Sigmoid colon (tissue), 4 donors: ENCODE results near the gene ZNF226.

Experiments used
- CTCF ChIP-seq, 4 experiments: fragments of 450-650 bp in 3 of 4; fragments of 200-600 bp in 1 of 4; IDR thresholded peaks; one replicate each; pipeline ENCODE4 v1.5.1; 2016 to 2019; ENCODE audit warnings: antibody characterized with exemption in 4 of 4, mild to moderate bottlenecking in 3 of 4, moderate library complexity in 2 of 4
- POLR2A ChIP-seq, 2 donors: fragments of 450-650 bp; IDR thresholded peaks; one replicate each; pipeline ENCODE4 v1.6.1; 2016; ENCODE audit warnings: antibody characterized with exemption in 2 of 2, mild to moderate bottlenecking in 2 of 2, moderate library complexity in 2 of 2
- POLR2AphosphoS5 ChIP-seq, 4 donors: sonication (generic); formaldehyde crosslinking; IDR thresholded peaks; one replicate each; pipeline ENCODE4 v1.6.1; 2017; ENCODE audit warnings: antibody characterized with exemption in 4 of 4

- no peak for TF ChIP-seq POLR2A (IDR thresholded peaks at IDR 0.05)
- no peak for TF ChIP-seq CTCF (IDR thresholded peaks at IDR 0.05)
- TF ChIP-seq POLR2AphosphoS5 (IDR thresholded peaks at IDR 0.05): peak; percentile 46 to 89 (median 82)
Observed at GRCh38 chr19:44212250-44212865, 47.5 kb downstream of the ZNF226 start, which contains the start of gene ZNF227.
